Measurements from ENCODE around the gene PTCD2. TPM values are rescaled to one million over a fixed set of nuclear protein-coding genes. Genes with fewer than 3 reads are reported as not detected.

Gene PTCD2
- total RNA-seq, 2 experiments from 2014 or later = 11.7 to 17.9 TPM

DNA sequence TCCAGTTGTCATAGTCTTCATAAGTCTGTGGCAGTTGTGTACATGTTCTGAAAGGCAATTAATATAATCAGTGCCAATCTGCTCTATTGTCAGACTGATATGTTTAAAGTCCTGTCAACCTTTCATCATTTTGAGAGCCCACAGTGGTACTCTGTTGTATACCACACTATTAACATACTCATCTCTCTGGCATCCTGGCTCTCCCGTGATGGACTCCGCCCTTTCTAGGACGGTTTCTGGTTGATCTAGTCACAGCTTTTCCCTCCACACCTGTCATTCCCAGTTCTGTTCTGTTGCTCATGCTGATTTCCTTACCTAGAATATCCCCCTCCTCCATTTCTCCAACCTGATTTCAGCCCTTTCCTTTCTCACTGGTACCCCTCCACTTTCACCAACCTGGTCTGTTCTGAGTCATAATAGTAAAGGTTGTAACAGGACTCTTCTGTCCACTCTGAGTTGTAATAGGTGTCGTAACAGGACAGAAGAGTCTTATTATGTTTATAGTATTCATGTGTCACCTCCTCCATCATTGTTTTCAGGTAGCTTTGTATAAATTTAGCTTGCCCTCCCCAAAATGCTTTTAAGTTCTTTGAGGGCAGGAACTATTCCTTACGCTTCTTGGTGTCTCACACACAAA is 4.1 kb downstream of the PTCD2 start:
- H3K4me2 ChIP-seq (ENCODE audit: low read length) = no peak overlapping the region

DNA sequence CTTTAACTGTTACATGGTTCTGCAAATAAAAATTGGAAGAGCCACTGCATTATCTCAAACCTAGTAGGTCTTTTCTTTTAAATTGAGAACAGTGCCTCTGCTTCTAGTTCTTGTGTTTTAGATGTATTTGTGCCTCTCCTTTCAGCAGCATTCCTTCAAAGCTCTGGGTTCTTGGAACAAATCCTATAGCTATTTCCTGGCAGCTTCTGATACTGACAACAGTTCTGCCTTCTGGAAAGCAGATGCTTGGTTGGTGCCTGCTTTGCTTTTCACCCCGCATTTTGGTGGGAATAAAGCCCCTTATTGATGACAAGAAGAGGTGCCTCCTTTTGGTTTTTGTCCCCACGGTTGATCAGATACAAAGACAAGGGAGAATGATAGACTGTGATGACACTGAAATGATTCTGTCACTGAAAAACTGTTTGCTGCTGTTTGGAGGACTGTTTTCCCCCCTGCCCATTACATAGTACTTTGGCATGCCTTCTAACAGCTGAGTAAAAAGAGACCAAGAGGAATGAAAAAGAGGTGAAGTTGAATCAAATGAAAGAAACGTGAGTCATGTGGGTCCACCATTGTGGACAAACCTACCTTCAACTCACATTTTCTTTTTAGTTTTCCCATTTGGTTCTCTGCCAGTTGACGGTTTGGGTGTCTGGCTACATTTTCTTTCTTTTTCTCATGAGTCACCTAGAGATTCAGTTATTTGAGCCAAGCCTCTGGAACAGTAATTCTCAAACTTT is 5.6 kb downstream of the PTCD2 start:
- TF ChIP-seq, protein P1, sequence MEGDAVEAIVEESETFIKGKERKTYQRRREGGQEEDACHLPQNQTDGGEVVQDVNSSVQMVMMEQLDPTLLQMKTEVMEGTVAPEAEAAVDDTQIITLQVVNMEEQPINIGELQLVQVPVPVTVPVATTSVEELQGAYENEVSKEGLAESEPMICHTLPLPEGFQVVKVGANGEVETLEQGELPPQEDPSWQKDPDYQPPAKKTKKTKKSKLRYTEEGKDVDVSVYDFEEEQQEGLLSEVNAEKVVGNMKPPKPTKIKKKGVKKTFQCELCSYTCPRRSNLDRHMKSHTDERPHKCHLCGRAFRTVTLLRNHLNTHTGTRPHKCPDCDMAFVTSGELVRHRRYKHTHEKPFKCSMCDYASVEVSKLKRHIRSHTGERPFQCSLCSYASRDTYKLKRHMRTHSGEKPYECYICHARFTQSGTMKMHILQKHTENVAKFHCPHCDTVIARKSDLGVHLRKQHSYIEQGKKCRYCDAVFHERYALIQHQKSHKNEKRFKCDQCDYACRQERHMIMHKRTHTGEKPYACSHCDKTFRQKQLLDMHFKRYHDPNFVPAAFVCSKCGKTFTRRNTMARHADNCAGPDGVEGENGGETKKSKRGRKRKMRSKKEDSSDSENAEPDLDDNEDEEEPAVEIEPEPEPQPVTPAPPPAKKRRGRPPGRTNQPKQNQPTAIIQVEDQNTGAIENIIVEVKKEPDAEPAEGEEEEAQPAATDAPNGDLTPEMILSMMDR (conservative IDR thresholded peaks at IDR 0.05; ENCODE audit: low read length) = no peak
- TF ChIP-seq EZH2phosphoT487 (IDR thresholded peaks at IDR 0.05; ENCODE audit: borderline replicate concordance, low read depth, low read length) = no peak
- no peak for DNase-seq (ENCODE audit: low spot score)
- H2AFZ ChIP-seq (ENCODE audit: low read length) = no peak overlapping the region
- peaks cover 80% of the 10 kb centered on the region for H3K36me3 ChIP-seq (ENCODE audit: insufficient read depth, low read length)
- ChIA-PET CTCF (ENCODE audit: unreplicated experiment) (no interaction called here), POLR2A (interaction anchor here (1.2 kb wide), 1 partner anchor 9 kb away, joined by 3 read pairs; no protein-coding TSS in a partner anchor)
- no TSS peak for BruUV-seq (replicated peaks)
- H3K79me2 ChIP-seq (ENCODE audit: insufficient read depth, low read depth, low read length) = peaks cover 9% of the 10 kb centered on the region; the same call in 1 of the 2 replicates
- no peaks in the 10 kb centered on the region for H3K9me3 ChIP-seq (ENCODE audit: low read length)
- no peak overlapping the region for H3K4me2 ChIP-seq (ENCODE audit: low read length)
- H3K4me1 ChIP-seq (ENCODE audit: insufficient read depth, low read length, poor library complexity, severe bottlenecking) = peaks cover 14% of the 10 kb centered on the region
- intact Hi-C loops (cut with micrococcal nuclease; ENCODE audit: unreplicated experiment) = no loop called here
- H4K20me1 ChIP-seq (ENCODE audit: insufficient read depth, low read length) = no peaks in the 10 kb centered on the region
- H3K4me3 ChIP-seq (ENCODE audit: low read depth, low read length, poor library complexity, severe bottlenecking) = no peak overlapping the region
- no peak overlapping the region for H3K27ac ChIP-seq (ENCODE audit: low read depth, low read length, poor library complexity, severe bottlenecking)
- no peaks in the 10 kb centered on the region for H3K9me2 ChIP-seq (ENCODE audit: insufficient read depth, low read length)

More for the DNA sequence above, 4.1 kb downstream of the PTCD2 start:
- no peak overlapping the region for H2AFZ ChIP-seq (ENCODE audit: low read length)
- POLR2A ChIA-PET = no interaction called here
- CTCF ChIA-PET (ENCODE audit: unreplicated experiment) = no interaction called here
- H3K9me3 ChIP-seq (ENCODE audit: low read length) = no peaks in the 10 kb centered on the region
- peaks cover 15% of the 10 kb centered on the region for H3K79me2 ChIP-seq (ENCODE audit: insufficient read depth, low read depth, low read length)
- H4K20me1 ChIP-seq (ENCODE audit: insufficient read depth, low read length) = no peaks in the 10 kb centered on the region
- H3K9me2 ChIP-seq (ENCODE audit: insufficient read depth, low read length) = no peaks in the 10 kb centered on the region
- no peak for DNase-seq (ENCODE audit: low spot score)
- peaks cover 68% of the 10 kb centered on the region for H3K36me3 ChIP-seq (ENCODE audit: insufficient read depth, low read length)
- intact Hi-C loops (cut with micrococcal nuclease; ENCODE audit: unreplicated experiment) = no loop called here
- H3K4me3 ChIP-seq (ENCODE audit: low read depth, low read length, poor library complexity, severe bottlenecking) = no peak overlapping the region
- BruUV-seq (replicated peaks) = no TSS peak
- no peak overlapping the region for H3K27ac ChIP-seq (ENCODE audit: low read depth, low read length, poor library complexity, severe bottlenecking)
- TF ChIP-seq EZH2phosphoT487 (IDR thresholded peaks at IDR 0.05; ENCODE audit: borderline replicate concordance, low read depth, low read length) = no peak
- peaks cover 14% of the 10 kb centered on the region for H3K4me1 ChIP-seq (ENCODE audit: insufficient read depth, low read length, poor library complexity, severe bottlenecking)

DNA sequence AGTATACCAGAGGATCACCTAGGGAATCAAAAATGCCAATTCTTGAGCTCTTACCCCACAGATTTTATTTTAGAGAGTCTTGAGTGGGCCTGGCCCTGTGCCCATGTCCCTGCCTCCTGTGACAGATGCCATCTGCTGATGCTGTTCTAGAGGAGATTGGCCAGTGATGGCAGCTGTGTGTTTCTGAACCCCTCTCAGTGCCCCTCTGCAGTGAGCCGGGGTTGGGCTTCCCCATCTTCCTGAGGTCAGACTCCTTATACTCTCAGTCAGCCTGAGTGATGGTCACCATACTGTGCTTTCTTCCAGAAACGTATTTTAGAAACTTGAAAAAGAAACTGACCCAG is 6.1 kb downstream of the PTCD2 start:
- peaks cover 10% of the 10 kb centered on the region for H3K4me1 ChIP-seq (ENCODE audit: insufficient read depth, low read length, poor library complexity, severe bottlenecking)
- POLR2A ChIA-PET = interaction anchor here (1.2 kb wide), 1 partner anchor 9 kb away, joined by 3 read pairs; no protein-coding TSS in a partner anchor
- intact Hi-C loops (cut with micrococcal nuclease; ENCODE audit: unreplicated experiment) = no loop called here

More for the DNA sequence above, 6.1 kb downstream of the PTCD2 start:
- TF ChIP-seq, protein P1 (conservative IDR thresholded peaks at IDR 0.05; ENCODE audit: low read length) = no peak
- no peak for TF ChIP-seq EZH2phosphoT487 (IDR thresholded peaks at IDR 0.05; ENCODE audit: borderline replicate concordance, low read depth, low read length)
- Histone ChIP-seq H3K4me3 (ENCODE audit: low read depth, low read length, poor library complexity, severe bottlenecking) (no peak overlapping the region), H4K20me1 (ENCODE audit: insufficient read depth, low read length) (no peaks in the 10 kb centered on the region), H3K36me3 (ENCODE audit: insufficient read depth, low read length) (peaks cover 86% of the 10 kb centered on the region), H3K9me3 (ENCODE audit: low read length) (no peaks in the 10 kb centered on the region), H3K27ac (ENCODE audit: low read depth, low read length, poor library complexity, severe bottlenecking) (no peak overlapping the region), H2AFZ (ENCODE audit: low read length) (no peak overlapping the region), H3K4me2 (ENCODE audit: low read length) (no peak overlapping the region), H3K9me2 (ENCODE audit: insufficient read depth, low read length) (no peaks in the 10 kb centered on the region), H3K79me2 (ENCODE audit: insufficient read depth, low read depth, low read length) (peaks cover 4% of the 10 kb centered on the region; the same call in 1 of the 2 replicates)
- BruUV-seq (replicated peaks) = no TSS peak
- no peak for DNase-seq (ENCODE audit: low spot score)
- CTCF ChIA-PET (ENCODE audit: unreplicated experiment) = no interaction called here
